GM18951 (cell line): ENCODE data around the gene BEND6.

Experiments
- POLR2A ChIP-seq: IDR thresholded peaks from 4 replicates; pipeline ENCODE4 v1.6.1; 2011; ENCODE audit warnings: mild to moderate bottlenecking; ENCODE audit not compliant: insufficient read length, insufficient read depth; ENCODE audit errors: extremely low read depth
- in situ Hi-C: fragments of 300-500 bp; cut with MboI; formaldehyde crosslinking; loops from one replicate; pipeline ENCODE4 v1.12.0; 2022; ENCODE audit warnings: low sequenced_read_pairs, mixed read lengths, inconsistent platforms; ENCODE audit not compliant: unreplicated experiment

The BEND6 gene

DNA sequence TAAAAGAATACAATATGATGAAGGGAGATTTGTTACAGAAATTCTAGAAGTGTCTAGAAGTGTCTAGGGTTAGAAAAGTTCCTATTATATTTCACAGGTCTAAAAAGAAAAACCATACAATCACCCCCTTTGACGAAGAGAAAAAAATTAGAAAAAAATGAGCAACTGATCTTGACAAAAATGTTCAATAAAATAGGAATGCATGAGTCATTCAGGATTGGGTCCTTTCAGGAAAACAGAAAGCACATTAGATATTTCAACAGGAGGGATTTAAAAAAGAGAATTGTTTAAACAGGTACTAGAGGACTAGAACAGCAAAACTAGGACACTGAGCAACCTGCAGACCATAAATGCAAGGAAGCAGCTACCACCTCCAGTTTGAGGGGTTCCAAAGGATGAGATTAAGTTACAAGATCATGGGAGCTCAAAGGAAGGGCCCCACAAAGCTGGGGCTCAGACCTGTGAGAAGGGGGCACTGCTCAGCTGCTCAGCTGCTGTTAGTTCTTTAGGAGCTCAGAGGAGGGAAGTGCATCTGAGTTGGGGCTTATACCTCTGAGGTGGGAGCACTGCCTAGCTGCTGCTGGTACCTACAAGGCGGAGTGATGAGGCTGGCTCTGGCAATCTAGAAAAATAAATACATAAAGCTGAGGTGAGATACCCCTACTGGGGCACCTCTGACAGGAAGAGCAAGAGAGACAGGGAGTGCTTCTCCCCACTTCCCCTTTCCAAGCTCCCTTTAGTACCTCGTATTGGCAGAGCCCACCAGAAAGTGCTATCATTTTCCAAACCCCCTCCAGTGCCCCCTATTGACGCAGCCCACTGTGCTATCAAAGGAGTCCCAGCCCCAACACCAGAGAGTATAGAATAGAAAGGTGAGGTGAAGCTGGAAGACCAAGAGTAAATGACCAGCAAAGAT lies 27.1 kb upstream of the BEND6 start:
- in situ Hi-C loops, result no loop called here
- TF ChIP-seq POLR2A, result no peak

DNA sequence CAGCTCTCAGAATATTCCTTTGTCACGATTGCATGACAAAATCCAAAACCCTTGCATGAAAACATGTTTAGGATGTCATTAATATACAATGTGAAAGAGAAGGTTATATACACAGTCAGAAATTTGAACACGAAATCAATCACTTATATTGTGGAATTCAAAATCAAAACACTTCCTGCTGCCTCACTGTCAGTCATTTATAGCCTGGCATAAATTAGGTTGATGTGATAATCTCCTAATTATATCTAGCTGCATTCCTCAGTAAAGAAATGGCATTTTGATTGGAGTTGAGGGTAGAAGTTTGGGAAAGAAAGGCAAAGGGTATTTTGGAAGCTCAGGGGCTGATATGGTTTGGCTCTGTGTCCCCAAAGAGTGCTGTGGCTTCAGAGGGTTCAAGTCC lies 24.1 kb upstream of the BEND6 start:
- in situ Hi-C loops, result no loop called here
- no peak for TF ChIP-seq POLR2A

DNA sequence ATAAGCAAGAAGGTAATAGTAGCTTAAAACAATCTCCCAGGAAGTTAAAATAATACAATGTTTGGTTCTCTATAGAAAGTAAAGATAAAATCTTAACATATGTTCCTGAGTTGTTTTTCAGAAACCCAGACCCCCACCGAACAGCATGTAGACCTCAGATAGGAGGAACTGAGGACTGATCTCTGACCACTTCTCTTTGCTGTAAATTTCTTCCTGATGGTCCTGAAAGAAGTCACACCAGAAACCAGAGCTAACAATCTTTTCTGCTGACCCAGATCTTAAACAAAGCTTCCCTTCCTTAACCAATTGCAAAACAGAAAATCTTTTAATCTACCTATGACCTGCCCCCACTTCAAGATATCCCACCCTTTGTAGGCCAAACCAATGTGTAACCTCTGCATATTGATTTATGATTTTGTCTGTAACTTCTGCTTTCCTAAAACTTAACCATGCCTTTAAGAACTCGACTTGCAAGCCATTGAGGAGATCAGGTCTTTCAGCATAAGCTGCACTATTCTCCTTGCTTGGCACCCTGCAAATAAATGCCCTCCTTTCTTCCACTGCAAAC lies 21.9 kb upstream of the BEND6 start:
- in situ Hi-C loops, result no loop called here
- no peak for TF ChIP-seq POLR2A

DNA sequence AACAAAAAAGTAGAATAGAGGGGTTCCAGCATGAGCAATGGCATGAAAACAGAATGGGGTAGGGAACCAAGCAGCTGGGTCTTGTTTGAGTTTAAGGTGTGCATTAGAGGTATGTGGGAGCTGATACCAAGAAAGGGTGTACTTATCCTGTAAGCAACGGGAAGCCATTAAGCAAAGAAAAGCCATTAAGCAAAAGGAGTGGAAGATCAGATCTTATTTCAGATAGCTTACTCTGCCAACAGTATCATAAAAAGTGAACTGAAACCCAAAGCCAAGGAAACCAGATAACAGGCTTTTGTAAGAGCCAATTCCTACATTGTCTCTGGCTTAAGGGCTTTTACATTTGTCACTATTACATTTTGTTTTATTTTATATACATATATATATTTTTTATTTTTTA lies 21.3 kb upstream of the BEND6 start:
- no peak for TF ChIP-seq POLR2A
- in situ Hi-C loops, result no loop called here

DNA sequence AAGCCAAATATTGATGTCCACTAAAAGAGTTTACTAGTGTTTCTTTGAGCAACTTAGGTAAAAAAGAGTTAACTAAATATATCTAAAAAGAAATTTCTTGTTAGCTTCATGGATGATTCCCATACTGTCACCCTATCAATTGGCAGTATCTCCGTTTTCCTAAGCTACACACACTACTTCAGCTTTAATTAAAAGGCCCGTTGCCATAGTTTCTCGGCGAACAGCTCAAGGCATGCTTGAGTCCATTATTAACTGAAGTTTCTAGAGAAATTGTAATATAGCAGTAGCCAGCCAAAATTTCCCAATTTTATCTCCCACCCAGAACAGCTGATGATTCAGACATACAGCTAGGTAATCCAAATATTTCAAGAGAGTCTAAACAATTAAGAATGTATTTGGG lies 20.0 kb upstream of the BEND6 start:
- in situ Hi-C loops, result no loop called here
- TF ChIP-seq POLR2A, result no peak

DNA sequence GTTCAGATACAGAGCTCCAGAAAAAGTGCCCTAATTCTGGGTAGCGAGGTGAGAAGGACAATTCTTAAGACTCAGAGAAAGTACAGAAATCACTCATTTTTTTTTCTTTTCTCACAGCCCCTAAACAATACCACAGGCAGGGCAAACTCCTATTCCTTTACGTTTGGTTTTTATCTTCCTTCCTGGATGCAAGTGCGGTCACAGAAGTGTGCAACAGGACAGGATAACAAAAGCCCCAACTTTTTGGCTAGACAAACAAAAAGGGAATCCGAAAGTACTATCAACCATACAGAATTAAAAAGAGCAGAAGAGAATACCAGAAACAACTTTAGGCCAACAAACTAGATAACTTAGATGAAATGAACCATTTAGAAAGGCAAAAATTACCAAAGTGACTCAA lies 18.4 kb upstream of the BEND6 start:
- no peak for TF ChIP-seq POLR2A
- in situ Hi-C loops, result no loop called here

DNA sequence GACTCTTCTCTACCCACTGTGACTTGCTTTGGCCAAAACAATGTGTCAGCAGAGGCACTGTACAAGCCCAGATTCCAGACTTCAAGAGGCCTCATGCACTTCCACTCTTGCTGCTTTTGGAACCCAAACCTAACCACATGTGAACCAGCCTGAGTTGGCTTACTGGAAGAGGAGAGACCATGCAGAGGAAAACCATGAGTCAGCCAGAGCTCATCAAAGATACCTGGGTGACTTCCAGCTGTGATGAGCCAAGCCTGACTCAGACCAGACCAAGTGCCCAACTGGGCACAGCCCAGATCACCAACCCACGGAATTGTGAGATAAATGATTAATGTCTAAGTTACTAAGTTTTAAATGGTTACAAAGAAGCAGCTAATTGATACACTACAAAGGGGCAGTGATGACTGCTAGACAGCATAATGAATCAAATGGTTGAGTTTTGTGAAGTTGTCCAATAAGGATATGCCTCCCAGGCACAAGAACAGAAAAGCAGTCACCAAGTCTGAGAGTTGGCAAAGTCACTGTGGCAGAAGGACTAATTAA lies 16.2 kb upstream of the BEND6 start:
- in situ Hi-C loops, result no loop called here
- TF ChIP-seq POLR2A, result no peak

DNA sequence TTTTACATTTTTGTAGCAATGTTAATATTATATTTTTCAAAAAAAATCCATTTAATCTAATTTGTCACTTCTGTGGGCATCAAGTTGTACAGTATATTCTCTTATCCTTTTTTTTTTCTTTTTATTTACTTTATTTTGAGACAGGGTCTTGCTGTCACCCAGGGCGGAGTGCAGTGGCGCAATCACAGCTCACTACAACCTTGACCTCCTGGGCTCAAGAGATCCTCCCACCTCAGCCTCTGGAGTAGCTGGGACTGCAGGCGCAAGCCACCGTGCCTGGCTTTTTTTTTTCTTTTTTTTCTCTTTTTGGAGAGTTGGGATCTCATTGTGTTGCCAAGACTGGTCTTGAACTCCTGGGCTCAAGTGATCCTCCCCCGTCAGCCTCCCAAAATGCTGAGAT lies 14.4 kb upstream of the BEND6 start:
- no peak for TF ChIP-seq POLR2A
- in situ Hi-C loops, result no loop called here

DNA sequence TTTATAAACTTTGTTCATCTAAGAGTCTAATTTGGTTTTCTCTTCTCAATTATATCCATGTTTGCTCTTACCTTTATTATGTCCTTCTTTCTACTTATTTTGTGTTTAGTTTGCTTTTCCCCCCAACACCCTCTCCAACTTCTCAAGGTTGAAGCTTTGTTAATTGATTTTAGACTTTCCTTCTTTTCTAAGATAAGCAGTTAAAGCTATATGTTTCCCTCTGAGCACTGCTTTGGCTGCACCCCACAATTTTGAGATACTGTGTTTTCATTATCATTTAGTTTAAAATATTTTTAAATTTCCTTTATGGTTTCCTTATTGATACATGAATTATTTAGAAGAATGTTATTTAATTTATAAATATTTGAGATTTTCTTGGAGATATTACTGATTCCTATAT lies 13.9 kb upstream of the BEND6 start:
- TF ChIP-seq POLR2A, result no peak
- in situ Hi-C loops, result no loop called here

DNA sequence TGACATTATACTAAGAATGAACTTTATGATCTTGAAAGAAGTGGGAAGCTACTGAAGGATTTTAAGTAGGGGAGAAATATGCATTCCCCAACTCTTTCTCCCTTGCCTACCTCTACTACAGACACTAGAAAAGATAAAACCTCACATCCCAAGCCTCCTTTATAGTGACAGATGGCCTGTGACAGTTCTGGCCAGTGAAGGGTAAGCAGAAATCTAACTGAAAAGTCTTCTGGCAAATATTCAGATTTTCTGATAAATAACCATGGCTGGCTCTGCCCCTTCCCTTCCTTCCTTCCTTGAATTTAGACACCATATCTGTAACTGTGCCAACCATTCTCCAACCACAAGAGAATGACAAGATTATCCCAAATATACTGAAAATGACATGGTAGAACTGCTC lies 10.2 kb upstream of the BEND6 start:
- in situ Hi-C loops, result no loop called here
- TF ChIP-seq POLR2A, result no peak

DNA sequence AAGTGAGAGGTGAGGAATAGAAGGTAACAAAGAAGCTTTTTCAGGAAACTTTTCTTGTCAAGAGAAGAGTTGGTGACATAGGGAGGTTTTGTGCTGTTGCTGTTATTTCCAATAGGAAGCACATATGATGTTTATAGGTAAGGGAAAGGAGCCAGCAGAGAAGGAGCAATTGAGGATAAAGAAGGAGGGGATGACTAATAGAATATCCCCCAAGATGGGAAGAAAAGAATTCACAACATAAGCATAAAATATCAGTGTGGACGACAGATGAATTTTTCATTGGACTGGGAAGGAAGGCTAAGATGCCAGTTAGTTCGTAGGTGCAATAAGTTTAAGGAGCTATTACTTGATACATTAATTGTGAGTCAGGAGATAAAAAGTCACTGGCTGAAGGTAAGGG lies 8.5 kb upstream of the BEND6 start:
- TF ChIP-seq POLR2A, result no peak
- in situ Hi-C loops, result no loop called here

DNA sequence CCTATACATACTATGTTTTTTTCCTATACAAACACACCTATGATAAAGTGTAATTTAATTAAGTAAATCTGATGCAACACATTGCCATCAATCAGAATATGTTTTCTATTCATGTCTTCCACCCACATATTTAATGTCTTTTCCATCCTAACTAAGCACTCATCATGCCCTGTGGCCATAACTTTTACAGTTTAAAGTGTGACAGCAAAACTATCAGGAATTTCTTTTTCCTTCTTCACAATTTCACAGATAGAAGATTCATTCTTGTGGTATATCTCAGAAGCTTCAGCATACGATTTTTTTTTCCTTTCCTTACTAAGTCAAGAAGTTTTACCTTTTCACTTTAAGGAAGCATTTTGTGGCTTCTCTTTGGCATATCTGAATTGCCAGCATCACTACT lies 7.0 kb upstream of the BEND6 start:
- TF ChIP-seq POLR2A, result no peak
- in situ Hi-C loops, result no loop called here

DNA sequence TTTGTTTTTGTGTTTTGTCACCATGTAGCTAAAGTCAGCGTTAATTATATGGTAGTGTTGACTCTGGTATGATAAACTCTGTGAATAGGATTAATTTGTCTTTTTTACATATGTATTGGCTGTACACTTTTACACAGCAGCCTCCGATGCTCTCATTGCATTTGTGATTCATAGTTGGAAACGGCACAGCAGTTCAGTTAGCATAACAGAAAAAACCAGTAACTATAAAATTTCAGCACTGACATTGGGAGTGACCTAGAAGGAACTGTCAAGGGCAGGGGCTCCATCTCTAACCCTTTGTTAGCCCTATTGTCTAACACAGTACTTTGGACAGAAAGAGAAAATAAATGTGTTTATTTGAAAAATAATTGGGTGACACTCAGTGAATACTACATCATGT lies 5.6 kb upstream of the BEND6 start:
- TF ChIP-seq POLR2A, result no peak

More for the DNA sequence above, 5.6 kb upstream of the BEND6 start:
- in situ Hi-C loops, result no loop called here
